Type B pancreatic cell (in vitro differentiated cells): Measurements from ENCODE around the gene FBXL12. TPM values are rescaled to one million over a fixed set of nuclear protein-coding genes. Genes with fewer than 3 reads are reported as not detected.

Source experiments
- DNase-seq: peaks from one replicate; pipeline ENCODE4 v3.0.0; 2021; ENCODE audit warnings: mixed read lengths; ENCODE audit not compliant: unreplicated experiment; ENCODE audit errors: extremely low spot score
- H3K27ac Mint-ChIP-seq: 2 replicates; pipeline ENCODE4 v1.8.0; 2021; ENCODE audit warnings: mild to moderate bottlenecking, mixed read lengths
- H3K27me3 Mint-ChIP-seq: 2 replicates; pipeline ENCODE4 v1.8.0; 2021; ENCODE audit warnings: mixed read lengths
- H3K36me3 Mint-ChIP-seq: 2 replicates; pipeline ENCODE4 v1.8.0; 2021; ENCODE audit warnings: mixed read lengths
- H3K4me1 Mint-ChIP-seq: one replicate; pipeline ENCODE4 v1.8.0; 2021; ENCODE audit warnings: mixed read lengths; ENCODE audit not compliant: unreplicated experiment
- H3K4me3 Mint-ChIP-seq: 2 replicates; pipeline ENCODE4 v1.8.0; 2021; ENCODE audit warnings: mild to moderate bottlenecking, mixed read lengths
- H3K9me3 Mint-ChIP-seq: 2 replicates; pipeline ENCODE4 v1.8.0; 2021; ENCODE audit warnings: mixed read lengths
- long read RNA-seq: library from polyadenylated mRNA; unstranded; transcript quantifications from one replicate; pipeline ENCODE4 v2.0.0, GENCODE V29; 2020
- total RNA-seq: library from RNA; stranded (reverse); gene quantifications from 2 replicates; pipeline ENCODE4 v1.2.1, GENCODE V29; 2021; ENCODE audit warnings: low replicate concordance
- TF ChIP-seq, protein P1 (sequence below): fragments of 200-600 bp; sonication (generic); conservative IDR thresholded peaks from 2 replicates; pipeline ENCODE4 v1.5.0; 2021; ENCODE audit warnings: antibody characterized with exemption, mild to moderate bottlenecking

The FBXL12 gene
- 27.8 and 31.4 TPM in 2 replicates for total RNA-seq
- long read RNA-seq, transcript FBXL12-201 (3 exons, 1,852 nt): major isoform, 24 of 35 reads
- long read RNA-seq, partial matches to known transcripts: 0 of 35 reads
- long read RNA-seq, other reads (novel, unspliced or antisense): 1 of 35 reads

DNA sequence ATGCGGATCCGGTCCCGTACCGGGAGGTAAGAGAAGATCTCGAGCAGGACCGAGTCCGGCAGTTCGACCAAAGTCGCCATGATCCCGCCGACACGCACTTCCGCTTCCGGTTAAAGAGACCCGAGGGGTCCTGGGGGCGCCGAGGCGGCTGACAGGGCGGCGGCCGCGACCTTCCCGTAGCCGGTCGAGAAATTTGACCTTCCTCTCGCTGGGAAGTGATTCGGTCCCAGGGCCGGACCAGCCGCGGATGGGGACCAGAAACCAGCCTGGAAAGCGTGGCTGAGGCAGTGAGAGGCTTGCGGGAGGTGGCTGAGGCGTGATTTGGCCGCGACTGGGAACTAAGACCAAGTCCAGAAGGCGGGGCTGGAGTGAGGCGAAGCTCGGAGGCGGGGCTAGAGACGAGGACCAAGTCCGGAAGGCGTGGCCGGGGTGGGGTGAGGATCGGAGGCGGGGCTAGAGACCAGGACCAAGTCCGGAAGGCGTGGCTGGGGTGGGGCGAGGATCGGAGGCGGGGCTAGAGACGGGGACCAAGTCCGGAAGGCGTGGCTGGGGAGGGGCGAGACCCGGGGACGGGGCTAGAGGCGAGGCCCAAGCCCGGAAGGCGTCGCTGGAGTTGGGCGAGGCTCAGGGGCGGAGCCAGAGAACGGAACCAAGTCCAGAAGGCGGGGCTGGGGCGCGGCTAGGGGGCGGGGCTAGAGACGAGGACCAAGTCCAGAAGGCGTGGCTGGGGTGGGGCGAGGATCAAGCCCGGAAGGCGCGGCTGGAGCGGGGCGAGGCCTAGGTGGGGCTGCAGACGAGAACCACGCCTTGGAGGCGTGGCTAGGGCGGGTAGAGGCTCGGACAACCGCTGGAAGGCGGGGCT, at the start of gene FBXL12:
Gene FBXL12 (minus strand): TSS at position 346 of the 862 bp plus-strand sequence. CDS start 266 bp downstream, at position 80.
- H3K27ac Mint-ChIP-seq: peak within 1 kb of the TSS; percentile 98
- H3K27me3 Mint-ChIP-seq: no peaks in the 10 kb centered on the region
- peak; percentile 100 for DNase-seq
- peaks cover 12% of the 10 kb centered on the region for H3K36me3 Mint-ChIP-seq
- TF ChIP-seq, protein P1, sequence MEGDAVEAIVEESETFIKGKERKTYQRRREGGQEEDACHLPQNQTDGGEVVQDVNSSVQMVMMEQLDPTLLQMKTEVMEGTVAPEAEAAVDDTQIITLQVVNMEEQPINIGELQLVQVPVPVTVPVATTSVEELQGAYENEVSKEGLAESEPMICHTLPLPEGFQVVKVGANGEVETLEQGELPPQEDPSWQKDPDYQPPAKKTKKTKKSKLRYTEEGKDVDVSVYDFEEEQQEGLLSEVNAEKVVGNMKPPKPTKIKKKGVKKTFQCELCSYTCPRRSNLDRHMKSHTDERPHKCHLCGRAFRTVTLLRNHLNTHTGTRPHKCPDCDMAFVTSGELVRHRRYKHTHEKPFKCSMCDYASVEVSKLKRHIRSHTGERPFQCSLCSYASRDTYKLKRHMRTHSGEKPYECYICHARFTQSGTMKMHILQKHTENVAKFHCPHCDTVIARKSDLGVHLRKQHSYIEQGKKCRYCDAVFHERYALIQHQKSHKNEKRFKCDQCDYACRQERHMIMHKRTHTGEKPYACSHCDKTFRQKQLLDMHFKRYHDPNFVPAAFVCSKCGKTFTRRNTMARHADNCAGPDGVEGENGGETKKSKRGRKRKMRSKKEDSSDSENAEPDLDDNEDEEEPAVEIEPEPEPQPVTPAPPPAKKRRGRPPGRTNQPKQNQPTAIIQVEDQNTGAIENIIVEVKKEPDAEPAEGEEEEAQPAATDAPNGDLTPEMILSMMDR: no peak
- no peaks in the 10 kb centered on the region for H3K9me3 Mint-ChIP-seq
- H3K4me3 Mint-ChIP-seq: peak within 1 kb of the TSS; percentile 93
- peaks cover 25% of the 10 kb centered on the region for H3K4me1 Mint-ChIP-seq

DNA sequence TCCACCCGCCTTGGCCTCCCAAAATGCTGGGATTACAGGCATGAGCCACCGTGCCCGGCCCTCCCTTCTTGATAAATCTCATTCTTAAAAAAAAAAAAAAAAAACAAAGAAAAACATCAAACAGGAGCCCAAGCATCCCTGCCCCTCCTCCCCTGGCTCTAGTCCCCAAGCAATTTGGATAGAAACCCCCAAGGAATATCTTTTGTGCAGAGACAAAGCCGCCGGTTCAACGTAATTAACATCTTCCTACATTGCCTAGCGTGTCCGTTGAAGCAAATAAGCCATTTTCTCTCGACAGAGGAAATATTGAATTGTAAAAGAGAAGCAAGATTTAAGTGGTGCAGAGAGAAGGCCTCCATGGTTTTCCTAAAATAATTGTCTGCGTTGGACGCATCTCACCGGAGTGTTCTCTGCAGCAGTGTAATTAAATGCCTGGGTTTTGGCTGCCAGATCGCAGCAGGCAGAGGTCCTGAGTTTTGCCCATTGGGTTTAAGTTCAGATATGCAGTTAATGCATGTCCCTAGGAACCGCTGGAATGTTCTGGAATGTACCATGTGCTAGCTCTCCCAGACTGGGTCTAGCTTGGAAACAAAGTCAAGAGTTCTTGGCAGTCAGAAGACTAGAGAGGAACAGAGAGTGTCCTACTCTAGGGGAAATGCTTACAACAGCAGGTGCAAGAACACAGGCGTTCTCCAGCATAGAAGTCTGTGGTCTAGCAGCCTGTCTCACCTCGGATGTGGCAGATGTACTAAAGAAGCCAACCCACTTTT, 47.0 kb upstream of the FBXL12 start:
- DNase-seq: no peak
- Mint-ChIP-seq H3K4me3 (no peak overlapping the region), H3K27ac (no peak overlapping the region), H3K4me1 (no peaks in the 10 kb centered on the region), H3K9me3 (no peaks in the 10 kb centered on the region), H3K36me3 (no peaks in the 10 kb centered on the region), H3K27me3 (no peaks in the 10 kb centered on the region)
- TF ChIP-seq, protein P1: no peak

GRCh38 chr19:9863759-9864158, 44.9 kb upstream of the FBXL12 start:
- H3K27me3 Mint-ChIP-seq: no peaks in the 10 kb centered on the region
- no peak overlapping the region for H3K27ac Mint-ChIP-seq
- H3K4me1 Mint-ChIP-seq: no peaks in the 10 kb centered on the region
- H3K36me3 Mint-ChIP-seq: no peaks in the 10 kb centered on the region
- TF ChIP-seq, protein P1: no peak
- DNase-seq: no peak
- no peaks in the 10 kb centered on the region for H3K9me3 Mint-ChIP-seq
- no peak overlapping the region for H3K4me3 Mint-ChIP-seq

- Mint-ChIP-seq H3K27me3 (no peaks in the 10 kb centered on the region), H3K9me3 (no peaks in the 10 kb centered on the region), H3K4me3 (no peak overlapping the region), H3K36me3 (no peaks in the 10 kb centered on the region), H3K4me1 (no peaks in the 10 kb centered on the region), H3K27ac (no peak overlapping the region)
- DNase-seq: no peak
- TF ChIP-seq, protein P1: no peak
Observed at GRCh38 chr19:9862938-9863337, 44.1 kb upstream of the FBXL12 start.

DNA sequence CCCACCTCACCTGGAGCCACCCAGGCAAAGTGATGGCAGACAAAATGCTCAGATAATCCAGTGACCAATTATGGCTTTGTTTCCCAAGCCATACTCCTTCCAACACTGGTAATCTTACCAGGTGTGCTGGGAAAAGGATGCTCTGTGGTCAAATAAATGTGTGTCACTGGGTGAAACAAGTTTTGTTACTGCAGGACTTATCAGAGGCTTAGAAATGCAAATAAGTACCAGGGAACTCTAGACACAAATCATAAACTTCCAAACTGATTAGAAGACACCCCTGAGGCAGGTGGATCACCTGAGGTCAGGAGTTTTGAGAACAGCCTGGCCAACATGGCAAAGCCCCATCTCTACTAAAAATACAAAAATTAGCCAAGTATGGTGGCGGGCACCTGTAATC, 42.6 kb upstream of the FBXL12 start:
- no peak overlapping the region for H3K4me3 Mint-ChIP-seq
- H3K9me3 Mint-ChIP-seq: no peaks in the 10 kb centered on the region
- no peaks in the 10 kb centered on the region for H3K4me1 Mint-ChIP-seq
- TF ChIP-seq, protein P1: no peak
- no peak for DNase-seq
- H3K27me3 Mint-ChIP-seq: no peaks in the 10 kb centered on the region
- H3K36me3 Mint-ChIP-seq: peaks cover 8% of the 10 kb centered on the region
- no peak overlapping the region for H3K27ac Mint-ChIP-seq
